OCI-LY1 (cell line): Measurements from ENCODE around the gene TRAPPC12.

Source experiments
- EZH2 ChIP-seq: fragments of 200-600 bp; sonication (generic), shearing (Covaris generic); IDR thresholded peaks from 2 replicates; pipeline ENCODE4 v1.8.0; 2017; ENCODE audit warnings: borderline replicate concordance, mixed run types, mild to moderate bottlenecking, antibody characterized with exemption, low read length, moderate library complexity, mixed read lengths
- TF ChIP-seq, protein P1 (sequence below): fragments of 200-600 bp; sonication (generic), shearing (Covaris generic); IDR thresholded peaks from 2 replicates; pipeline ENCODE4 v1.5.1; 2017; ENCODE audit warnings: mild to moderate bottlenecking, antibody characterized with exemption, low read length, moderate library complexity, mixed read lengths

DNA sequence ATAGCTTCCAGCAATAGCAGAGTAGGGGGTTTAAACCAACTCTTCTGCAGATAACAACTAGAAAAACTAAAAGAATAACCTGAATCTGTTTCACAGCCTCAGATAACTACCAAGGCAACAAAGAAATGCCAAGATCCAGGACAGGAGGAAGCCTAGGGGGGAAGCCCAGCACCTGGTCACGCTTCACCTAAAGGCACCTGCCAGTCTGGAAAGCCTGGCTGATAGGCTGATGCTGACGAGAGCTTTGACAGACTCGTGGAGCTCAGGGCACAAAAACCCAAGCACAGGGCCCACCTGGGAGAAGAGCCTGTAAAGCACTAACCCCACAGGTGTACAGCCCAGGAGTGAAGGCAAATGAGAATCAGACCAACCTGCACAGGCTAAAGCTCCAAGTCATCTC, 24.5 kb upstream of the TRAPPC12 start:
- TF ChIP-seq, protein P1, sequence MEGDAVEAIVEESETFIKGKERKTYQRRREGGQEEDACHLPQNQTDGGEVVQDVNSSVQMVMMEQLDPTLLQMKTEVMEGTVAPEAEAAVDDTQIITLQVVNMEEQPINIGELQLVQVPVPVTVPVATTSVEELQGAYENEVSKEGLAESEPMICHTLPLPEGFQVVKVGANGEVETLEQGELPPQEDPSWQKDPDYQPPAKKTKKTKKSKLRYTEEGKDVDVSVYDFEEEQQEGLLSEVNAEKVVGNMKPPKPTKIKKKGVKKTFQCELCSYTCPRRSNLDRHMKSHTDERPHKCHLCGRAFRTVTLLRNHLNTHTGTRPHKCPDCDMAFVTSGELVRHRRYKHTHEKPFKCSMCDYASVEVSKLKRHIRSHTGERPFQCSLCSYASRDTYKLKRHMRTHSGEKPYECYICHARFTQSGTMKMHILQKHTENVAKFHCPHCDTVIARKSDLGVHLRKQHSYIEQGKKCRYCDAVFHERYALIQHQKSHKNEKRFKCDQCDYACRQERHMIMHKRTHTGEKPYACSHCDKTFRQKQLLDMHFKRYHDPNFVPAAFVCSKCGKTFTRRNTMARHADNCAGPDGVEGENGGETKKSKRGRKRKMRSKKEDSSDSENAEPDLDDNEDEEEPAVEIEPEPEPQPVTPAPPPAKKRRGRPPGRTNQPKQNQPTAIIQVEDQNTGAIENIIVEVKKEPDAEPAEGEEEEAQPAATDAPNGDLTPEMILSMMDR: no peak
- no peak for TF ChIP-seq EZH2
